Ishikawa (cell line): ENCODE measurements around the gene CSF2.

Experiments
- CEBPB ChIP-seq: IDR thresholded peaks from 2 replicates; pipeline ENCODE4 v1.6.1; 2012
- CREB1 ChIP-seq: IDR thresholded peaks from 2 replicates; pipeline ENCODE4 v1.6.1; 2012; ENCODE audit warnings: low read depth
- EGR1 ChIP-seq: IDR thresholded peaks from 2 replicates; pipeline ENCODE4 v1.6.1; 2012
- EP300 ChIP-seq: IDR thresholded peaks from 2 replicates; pipeline ENCODE4 v1.6.1; 2012; ENCODE audit warnings: borderline replicate concordance
- FOXM1 ChIP-seq: IDR thresholded peaks from 2 replicates; pipeline ENCODE4 v1.6.1; 2012; ENCODE audit warnings: low read depth, borderline replicate concordance
- NFIC ChIP-seq: IDR thresholded peaks from 2 replicates; pipeline ENCODE4 v1.6.1; 2012
- RAD21 ChIP-seq: IDR thresholded peaks from 2 replicates; pipeline ENCODE4 v1.6.1; 2012; ENCODE audit warnings: low read depth
- REST ChIP-seq: IDR thresholded peaks from 2 replicates; pipeline ENCODE4 v1.6.1; 2012; ENCODE audit warnings: low read depth, mild to moderate bottlenecking
- TAF1 ChIP-seq: IDR thresholded peaks from 2 replicates; pipeline ENCODE4 v1.6.1; 2012; ENCODE audit warnings: low read depth, mild to moderate bottlenecking
- TCF12 ChIP-seq: IDR thresholded peaks from 2 replicates; pipeline ENCODE4 v1.6.1; 2012; ENCODE audit warnings: low read depth
- TEAD4 ChIP-seq: IDR thresholded peaks from 2 replicates; pipeline ENCODE4 v1.6.1; 2012
- USF1 ChIP-seq: IDR thresholded peaks from 2 replicates; pipeline ENCODE4 v1.6.1; 2012
- YY1 ChIP-seq: IDR thresholded peaks from 2 replicates; pipeline ENCODE4 v1.6.1; 2012; ENCODE audit warnings: low read depth
- ZBTB7A ChIP-seq: IDR thresholded peaks from 2 replicates; pipeline ENCODE4 v1.6.1; 2012; ENCODE audit warnings: low read depth
- TF ChIP-seq, protein P1 (sequence below): IDR thresholded peaks from 2 replicates; pipeline ENCODE4 v1.6.1; 2012

The CSF2 gene

GRCh38 chr5:132109494-132110053, 36.0 kb downstream of the CSF2 start:
- TF ChIP-seq, protein P1, sequence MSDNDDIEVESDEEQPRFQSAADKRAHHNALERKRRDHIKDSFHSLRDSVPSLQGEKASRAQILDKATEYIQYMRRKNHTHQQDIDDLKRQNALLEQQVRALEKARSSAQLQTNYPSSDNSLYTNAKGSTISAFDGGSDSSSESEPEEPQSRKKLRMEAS = no peak
- TF ChIP-seq CREB1 (no peak), EGR1 (no peak), ZBTB7A (no peak), FOXM1 (no peak), RAD21 (no peak), USF1 (no peak), CEBPB (no peak), TAF1 (no peak), EP300 (no peak)

GRCh38 chr5:132110195-132110594, 36.6 kb downstream of the CSF2 start:
- no peak for TF ChIP-seq ZBTB7A
- no peak for TF ChIP-seq EGR1
- no peak for TF ChIP-seq FOXM1
- no peak for TF ChIP-seq TAF1
- TF ChIP-seq TCF12 = no peak
- TF ChIP-seq CREB1 = no peak
- no peak for TF ChIP-seq YY1
- no peak for TF ChIP-seq RAD21
- no peak for TF ChIP-seq EP300
- no peak for TF ChIP-seq CEBPB
- TF ChIP-seq USF1 = no peak

DNA sequence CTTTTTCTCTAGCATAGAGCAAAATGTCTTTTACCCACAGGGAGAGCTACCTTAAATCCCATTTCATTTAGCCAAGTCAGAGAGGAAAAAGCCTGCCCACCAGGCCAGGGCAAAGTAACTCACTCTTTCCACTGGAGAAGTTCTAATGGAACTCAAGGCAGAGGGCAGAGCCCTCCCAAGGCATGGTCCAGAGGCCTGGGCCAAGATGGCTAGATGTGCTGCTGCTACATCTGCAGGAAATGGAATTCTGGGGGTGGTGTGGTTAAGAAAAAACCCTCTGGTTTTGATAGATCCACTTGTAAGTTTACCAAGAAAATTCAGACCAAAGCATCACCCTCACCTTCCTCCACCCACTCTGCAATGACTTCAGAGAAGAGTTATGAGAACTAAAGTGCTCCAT, 37.3 kb downstream of the CSF2 start:
- TF ChIP-seq TEAD4 (no peak), ZBTB7A (no peak), TAF1 (no peak), EP300 (no peak), REST (no peak), NFIC (no peak), USF1 (no peak), CREB1 (no peak), YY1 (no peak), EGR1 (no peak), RAD21 (no peak), CEBPB (no peak), TCF12 (no peak), FOXM1 (no peak)
- TF ChIP-seq, protein P1 = no peak

GRCh38 chr5:132112111-132112510, 38.5 kb downstream of the CSF2 start:
- TF ChIP-seq TCF12 = no peak
- no peak for TF ChIP-seq REST
- TF ChIP-seq EP300 = no peak
- no peak for TF ChIP-seq USF1
- no peak for TF ChIP-seq EGR1
- TF ChIP-seq TAF1 = no peak
- no peak for TF ChIP-seq NFIC
- TF ChIP-seq, protein P1 = no peak
- no peak for TF ChIP-seq YY1
- no peak for TF ChIP-seq CEBPB
- no peak for TF ChIP-seq FOXM1
- no peak for TF ChIP-seq RAD21
- TF ChIP-seq TEAD4 = no peak
- TF ChIP-seq CREB1 = no peak
- TF ChIP-seq ZBTB7A = no peak
